Articular chondrocyte of knee joint (primary cell): ENCODE data around the gene GIMAP6. TPM values are rescaled to one million over a fixed set of nuclear protein-coding genes. Genes with fewer than 3 reads are reported as not detected.

Experiments
- total RNA-seq: library from RNA; depleted of rRNA; stranded (reverse); fragments of >200 nt; gene quantifications from 2 replicates; pipeline ENCODE4 v1.2.3, GENCODE V29; 2012

Gene GIMAP6
- total RNA-seq, result 0.11 TPM in 1 of 2 replicates, not detected in the other

GRCh38 chr7:150631866-150632864 lies at the start of gene GIMAP6:
Gene GIMAP6 (minus strand): TSS chr7:150632385. CDS start chr7:150630142, 2,243 bp downstream.

Other genes starting within 250 kb of the GIMAP6 start
- gene GIMAP8, start 181.8 kb downstream of the GIMAP6 start, total RNA-seq, result 0.11 TPM in 1 of 2 replicates, not detected in the other
- 0.32 TPM in 1 of 2 replicates, not detected in the other for gene GIMAP7, start 117.5 kb downstream of the GIMAP6 start, total RNA-seq
- 0.43 TPM in 1 of 2 replicates, not detected in the other for gene GIMAP4, start 65.0 kb downstream of the GIMAP6 start, total RNA-seq
- gene GIMAP2, start 53.3 kb upstream of the GIMAP6 start, total RNA-seq, result 6.1 and 9.9 TPM in 2 replicates
- gene GIMAP1, start 84.2 kb upstream of the GIMAP6 start, total RNA-seq, result 0.13 TPM in 1 of 2 replicates, not detected in the other
- not detected in 2 replicates for gene GIMAP5, start 105.0 kb upstream of the GIMAP6 start, total RNA-seq
- not detected in 2 replicates for gene TMEM176B, start 168.0 kb upstream of the GIMAP6 start, total RNA-seq
- not detected in 2 replicates for gene TMEM176A, start 168.4 kb upstream of the GIMAP6 start, total RNA-seq
- not detected in 2 replicates for gene AOC1, start 220.1 kb upstream of the GIMAP6 start, total RNA-seq